Uterus (tissue), 4 donors: ENCODE results near the gene PROZ. TPM values are rescaled to one million over a fixed set of nuclear protein-coding genes. Genes with fewer than 3 reads are reported as not detected.

Source experiments
- DNase-seq, 2 donors: peaks; one replicate each; pipeline ENCODE4 v3.0.0-alpha.2; 2019 to 2020
- H3K27ac ChIP-seq, 2 donors: fragments of 200-600 bp; sonication (generic); 1 replicate in 1 of 2; 2 replicates in 1 of 2; pipeline ENCODE4 v1.5.1; 2016 to 2018
- H3K27me3 ChIP-seq, 2 donors: fragments of 200-600 bp; sonication (generic); one replicate each; pipeline ENCODE4 v1.5.1; 2018 to 2019; ENCODE audit warnings: control low read depth in 1 of 2
- H3K36me3 ChIP-seq, 2 donors: fragments of 200-600 bp; sonication (generic); one replicate each; pipeline ENCODE4 v1.5.1; 2019; ENCODE audit warnings: control low read depth in 1 of 2
- H3K4me1 ChIP-seq, 2 donors: fragments of 200-600 bp; sonication (generic); one replicate each; pipeline ENCODE4 v1.5.1; 2018 to 2019; ENCODE audit warnings: control low read depth in 1 of 2
- H3K4me3 ChIP-seq, 2 donors: fragments of 200-600 bp; sonication (generic); 1 replicate in 1 of 2; 2 replicates in 1 of 2; pipeline ENCODE4 v1.5.1; 2018 to 2019; ENCODE audit warnings: mild to moderate bottlenecking in 1 of 2
- H3K9me3 ChIP-seq, 2 donors: fragments of 200-600 bp; sonication (generic); one replicate each; pipeline ENCODE4 v1.5.1; 2019; ENCODE audit warnings: control low read depth in 1 of 2
- CTCF ChIP-seq, 4 experiments: fragments of 200-600 bp in 2 of 4; fragments of 450-650 bp in 2 of 4; sonication (generic) in 2 of 4; IDR thresholded peaks; one replicate each; pipeline ENCODE4 v1.5.1; 2016 to 2019; ENCODE audit warnings: antibody characterized with exemption in 4 of 4, mild to moderate bottlenecking in 2 of 4, moderate library complexity in 1 of 4
- POLR2A ChIP-seq, 2 donors: fragments of 450-650 bp; IDR thresholded peaks; one replicate each; pipeline ENCODE4 v1.6.1; 2016; ENCODE audit warnings: antibody characterized with exemption in 2 of 2, mild to moderate bottlenecking in 1 of 2, moderate library complexity in 1 of 2
- intact Hi-C: fragments of 100-400 bp; cut with DNase I; formaldehyde crosslinking; loops from one replicate; pipeline ENCODE4 v1.15.1; 2023; ENCODE audit warnings: low total_unique reads
- total RNA-seq, 4 donors: library from RNA; depleted of rRNA in 3 of 4; stranded (reverse); fragments of >200 nt in 3 of 4; gene quantifications; one replicate each; pipeline versions ENCODE4 v1.1.0 to v1.2.4, GENCODE V29; 2014 to 2023
- donor health status: DM: yes; HTN: yes; CAD: no.

Gene PROZ
- total RNA-seq, 4 donors from 2014 or later, result not detected

- Histone ChIP-seq H3K4me1 (no peaks in the 10 kb centered on the region), H3K27me3 (no peaks in the 10 kb centered on the region), H3K36me3 (no peaks in the 10 kb centered on the region), H3K9me3 (no peaks in the 10 kb centered on the region), H3K27ac (no peak overlapping the region), H3K4me3 (no peak overlapping the region)
- DNase-seq, result no peak
- intact Hi-C loops, result no loop called here
- TF ChIP-seq CTCF (IDR thresholded peaks at IDR 0.05) (no peak), POLR2A (IDR thresholded peaks at IDR 0.05) (no peak)
These were observed 13.0 kb upstream of the PROZ start for GRCh38 chr13:113145496-113145895.

- no peaks in the 10 kb centered on the region for H3K36me3 ChIP-seq
- no peaks in the 10 kb centered on the region for H3K4me1 ChIP-seq
- no peak for TF ChIP-seq CTCF (IDR thresholded peaks at IDR 0.05)
- TF ChIP-seq POLR2A (IDR thresholded peaks at IDR 0.05), result no peak
- intact Hi-C loops, result no loop called here
- DNase-seq, result no peak
- H3K27ac ChIP-seq, result no peak overlapping the region
- no peaks in the 10 kb centered on the region for H3K9me3 ChIP-seq
- no peak overlapping the region for H3K4me3 ChIP-seq
- no peaks in the 10 kb centered on the region for H3K27me3 ChIP-seq
These were observed 12.4 kb upstream of the PROZ start for GRCh38 chr13:113145911-113146598.

- intact Hi-C loops, result no loop called here
- DNase-seq, result no peak
- TF ChIP-seq CTCF (IDR thresholded peaks at IDR 0.05), result no peak
- TF ChIP-seq POLR2A (IDR thresholded peaks at IDR 0.05), result no peak
- Histone ChIP-seq H3K27ac (no peak overlapping the region), H3K36me3 (no peaks in the 10 kb centered on the region), H3K4me1 (no peaks in the 10 kb centered on the region), H3K27me3 (no peaks in the 10 kb centered on the region), H3K4me3 (no peak overlapping the region), H3K9me3 (no peaks in the 10 kb centered on the region)
These were observed 11.7 kb upstream of the PROZ start for GRCh38 chr13:113146750-113147149.

GRCh38 chr13:113147206-113147605 is 11.2 kb upstream of the PROZ start:
- Histone ChIP-seq H3K27me3 (no peaks in the 10 kb centered on the region), H3K4me3 (no peak overlapping the region), H3K9me3 (no peaks in the 10 kb centered on the region), H3K27ac (no peak overlapping the region), H3K4me1 (no peaks in the 10 kb centered on the region), H3K36me3 (no peaks in the 10 kb centered on the region)
- no peak for DNase-seq
- intact Hi-C loops, result no loop called here
- TF ChIP-seq CTCF (IDR thresholded peaks at IDR 0.05), result no peak
- no peak for TF ChIP-seq POLR2A (IDR thresholded peaks at IDR 0.05)

- DNase-seq, result no peak
These were observed 10.0 kb upstream of the PROZ start for GRCh38 chr13:113148407-113148806.

More at GRCh38 chr13:113148407-113148806, 10.0 kb upstream of the PROZ start:
- intact Hi-C loops, result no loop called here
- H3K9me3 ChIP-seq, result no peaks in the 10 kb centered on the region
- peaks cover 0 to 5% of the 10 kb centered on the region in 2 donors for H3K4me1 ChIP-seq
- TF ChIP-seq CTCF (IDR thresholded peaks at IDR 0.05), result no peak
- TF ChIP-seq POLR2A (IDR thresholded peaks at IDR 0.05), result no peak
- no peak overlapping the region for H3K4me3 ChIP-seq
- H3K27me3 ChIP-seq, result no peaks in the 10 kb centered on the region
- no peaks in the 10 kb centered on the region for H3K36me3 ChIP-seq
- H3K27ac ChIP-seq, result no peak overlapping the region
